NCI-H446 treated with DMSO at 0.1 percent for 48 hours (cell line): ENCODE data around the gene KRTAP1-5.
"Not testable (repeated sequence)": the region's sequence is repeated elsewhere in the genome, so short reads cannot be mapped to it uniquely, and the experiment has no call there.

Experiments used
- DNase-seq: peaks from one replicate; lab custom pipeline; 2025; lab: John Stamatoyannopoulos, UW

Gene KRTAP1-5

DNA sequence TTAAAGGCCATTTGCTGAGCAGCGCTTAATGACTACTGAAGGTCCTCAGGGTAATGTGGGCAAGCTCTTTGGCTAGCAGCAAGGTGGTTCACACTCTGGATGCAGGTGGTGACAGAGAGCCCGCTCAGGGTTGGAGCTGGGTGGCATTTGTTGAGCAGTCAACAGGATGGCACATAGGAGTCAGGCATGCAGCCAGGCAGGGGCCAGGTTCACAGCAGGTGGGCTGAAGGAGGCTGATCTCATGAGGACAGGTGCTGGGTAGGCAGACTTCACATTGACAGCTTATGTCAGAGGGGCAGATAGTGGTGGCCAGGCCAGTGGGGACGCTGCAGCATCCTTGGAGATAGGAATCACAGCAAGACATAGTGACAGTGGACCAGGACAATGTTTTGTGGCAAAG lies 22.6 kb downstream of the KRTAP1-5 start:
- DNase-seq: no peak

DNA sequence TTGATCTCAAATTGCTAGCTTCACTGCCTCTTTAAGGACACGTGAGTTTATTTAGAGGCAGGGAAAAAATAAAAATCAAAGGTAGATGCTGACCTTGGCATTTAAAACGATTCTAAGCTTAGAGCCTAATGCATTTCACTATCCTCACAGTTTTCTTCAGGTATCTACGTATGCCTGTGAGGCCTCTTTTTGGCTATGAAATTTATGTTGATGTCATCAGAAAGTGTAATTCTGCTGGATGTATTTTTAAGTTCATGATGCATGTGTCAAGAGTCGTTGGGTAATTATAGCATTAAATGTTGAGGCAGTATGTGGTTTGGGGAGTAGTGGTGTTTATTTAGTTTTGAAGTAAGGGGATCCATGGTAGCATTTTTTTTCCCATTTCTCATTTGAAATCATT lies 23.1 kb downstream of the KRTAP1-5 start:
- DNase-seq: no peak

DNA sequence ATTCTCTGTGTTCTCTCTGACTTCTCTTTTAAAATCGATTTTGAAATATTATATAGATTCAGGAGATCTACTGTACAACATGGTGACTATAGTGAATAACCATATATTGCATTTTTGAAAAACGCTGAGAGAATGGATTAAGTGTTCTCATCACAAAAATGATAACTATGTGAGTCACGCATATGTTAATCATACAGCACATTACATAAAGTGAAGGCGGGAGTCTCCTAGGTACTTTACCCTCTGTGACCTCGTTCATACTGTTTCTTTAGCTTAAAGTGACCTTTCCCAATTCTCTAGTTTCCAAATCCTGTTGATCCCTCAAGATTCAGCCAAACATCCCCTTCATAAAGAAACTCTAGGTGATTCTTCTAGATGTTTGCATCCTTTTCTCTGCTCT lies 24.2 kb downstream of the KRTAP1-5 start:
- DNase-seq: no peak

- no peak for DNase-seq
Measured at GRCh38 chr17:41001795-41002194, 25.2 kb downstream of the KRTAP1-5 start.

DNA sequence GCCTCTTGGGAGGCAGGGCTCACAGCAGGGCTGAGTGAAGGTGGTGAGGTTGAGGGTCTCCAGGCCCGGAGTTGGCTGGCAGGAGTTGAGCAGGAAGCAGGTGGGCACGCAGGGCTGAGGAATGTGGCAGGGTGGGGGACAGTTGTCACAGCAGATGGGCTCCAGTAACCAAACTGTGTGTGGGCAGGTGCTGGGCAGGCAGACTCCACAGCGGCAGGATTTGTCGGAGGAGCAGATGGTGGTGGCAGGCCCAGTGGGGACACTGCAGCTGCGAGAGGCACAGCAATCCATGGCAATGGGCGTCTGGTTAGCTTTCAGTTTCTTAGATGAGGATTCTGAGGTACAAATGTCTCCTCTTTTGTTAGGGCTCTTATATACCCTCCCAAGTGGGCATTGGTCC lies 27.4 kb downstream of the KRTAP1-5 start, which contains the start of gene KRTAP3-2:
Gene KRTAP3-2, minus strand, starts transcription at position 344 of the 400 bp plus-strand sequence. Its CDS starts 53 bp downstream, at position 291.
- DNase-seq: not testable (repeated sequence)

GRCh38 chr17:40997361-40997760 lies 29.6 kb downstream of the KRTAP1-5 start:
- no peak for DNase-seq

DNA sequence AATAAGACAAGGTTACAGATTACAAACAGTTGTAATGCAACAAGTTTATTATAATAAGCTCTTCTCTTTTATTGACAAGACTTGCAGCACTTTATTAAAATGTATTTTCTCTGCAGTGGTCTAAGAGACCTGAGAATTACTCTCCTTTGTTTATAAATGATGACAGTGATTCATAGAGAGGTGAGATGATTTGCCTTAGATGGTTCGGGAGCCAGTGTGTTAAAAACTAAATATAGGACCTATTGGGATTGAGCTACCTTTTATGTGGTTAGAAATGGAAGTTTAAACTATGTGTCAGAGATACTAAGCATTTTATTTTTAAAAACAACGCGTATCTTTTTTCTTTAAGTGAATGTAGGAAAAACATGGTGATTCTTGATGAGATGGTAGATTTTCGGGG lies 30.2 kb downstream of the KRTAP1-5 start:
- DNase-seq: no peak

DNA sequence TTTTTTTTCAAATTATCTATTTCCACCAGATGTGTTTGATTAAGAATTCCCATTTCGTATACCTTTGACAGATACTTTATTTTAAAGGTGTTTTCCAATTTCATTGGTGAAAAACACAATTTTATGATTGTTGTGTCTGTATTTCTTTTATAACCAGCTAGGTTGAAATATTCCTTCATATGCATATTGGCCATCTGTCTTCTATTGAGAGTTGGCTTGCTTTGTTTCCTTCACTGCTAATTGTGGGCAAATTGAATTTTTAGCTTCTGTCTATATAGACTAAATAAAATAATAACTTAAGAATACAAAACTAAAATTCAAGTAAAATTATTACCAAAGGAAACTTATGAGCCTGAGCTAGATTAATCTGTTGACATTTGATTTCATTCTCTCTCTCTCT lies 31.9 kb downstream of the KRTAP1-5 start:
- no peak for DNase-seq

- no peak for DNase-seq
Measured at GRCh38 chr17:40993839-40994238, 33.2 kb downstream of the KRTAP1-5 start, which contains the start of gene KRTAP3-3. KRTAP3-3 (minus strand) TSS chr17:40994164; CDS start chr17:40994097, 67 bp downstream.

DNA sequence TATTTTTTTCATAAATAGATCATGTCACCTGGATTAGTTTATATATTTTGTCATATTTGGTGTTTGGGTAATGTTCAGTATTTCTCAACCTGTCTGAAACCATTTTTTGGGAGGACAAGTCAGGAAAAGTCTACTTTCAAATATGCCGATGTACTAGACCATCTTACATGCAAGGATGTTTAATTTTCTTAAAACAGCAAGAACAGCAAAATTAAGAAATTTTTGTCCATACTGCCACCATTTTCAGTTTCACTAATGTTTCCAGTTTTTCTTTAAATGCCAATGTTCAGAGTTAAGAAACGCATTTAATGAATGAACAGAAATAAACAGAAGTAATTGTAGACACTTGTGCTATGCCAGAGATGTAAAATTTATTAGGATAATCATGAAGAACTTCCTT lies 33.9 kb downstream of the KRTAP1-5 start:
- DNase-seq: no peak

GRCh38 chr17:40992666-40993065 lies 34.3 kb downstream of the KRTAP1-5 start:
- no peak for DNase-seq

- DNase-seq: no peak
Measured at GRCh38 chr17:40986920-40987319, 40.1 kb downstream of the KRTAP1-5 start.

DNA sequence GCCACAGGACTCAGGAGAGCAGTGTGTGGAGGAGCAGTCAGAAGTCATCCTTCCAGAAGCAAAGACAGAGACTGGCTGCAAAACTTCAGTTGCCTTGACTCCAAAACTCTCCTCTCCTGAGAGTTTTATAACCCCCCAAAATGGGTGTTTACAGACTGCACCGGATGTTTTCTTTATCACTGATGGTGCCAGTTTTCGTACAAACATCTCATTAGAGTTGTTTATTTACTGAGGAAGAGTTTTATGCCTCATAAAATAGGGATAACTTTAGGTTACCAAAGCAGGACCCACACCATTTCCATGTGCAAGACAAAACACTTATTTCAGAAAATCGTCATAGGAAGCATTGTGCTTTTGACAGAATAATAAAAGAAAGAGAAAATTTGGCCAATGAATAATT lies 42.8 kb downstream of the KRTAP1-5 start, which contains the start of gene KRT40:
Gene KRT40, minus strand, starts transcription at position 101 of the 400 bp plus-strand sequence. Its CDS starts 53 bp downstream, at position 48.
- DNase-seq: no peak

DNA sequence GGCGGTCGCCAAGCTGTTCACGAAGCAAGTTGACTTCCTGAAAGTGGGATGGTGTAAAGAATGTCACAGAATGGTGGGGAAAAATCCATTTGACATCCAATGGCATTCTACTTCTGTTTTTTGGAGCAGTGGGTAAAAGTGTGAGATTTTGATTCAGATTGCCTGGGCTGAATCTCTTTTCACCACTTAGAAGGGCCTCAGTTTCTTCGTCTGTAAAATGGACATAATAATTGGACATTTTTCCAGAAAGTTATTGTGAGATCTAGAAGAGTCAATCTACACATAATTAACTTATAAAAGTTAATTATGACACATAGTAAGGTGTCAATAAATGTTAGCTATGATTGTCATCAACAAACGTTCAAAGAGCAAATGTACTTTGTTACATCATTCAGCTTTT lies 45.9 kb downstream of the KRTAP1-5 start:
- no peak for DNase-seq

DNA sequence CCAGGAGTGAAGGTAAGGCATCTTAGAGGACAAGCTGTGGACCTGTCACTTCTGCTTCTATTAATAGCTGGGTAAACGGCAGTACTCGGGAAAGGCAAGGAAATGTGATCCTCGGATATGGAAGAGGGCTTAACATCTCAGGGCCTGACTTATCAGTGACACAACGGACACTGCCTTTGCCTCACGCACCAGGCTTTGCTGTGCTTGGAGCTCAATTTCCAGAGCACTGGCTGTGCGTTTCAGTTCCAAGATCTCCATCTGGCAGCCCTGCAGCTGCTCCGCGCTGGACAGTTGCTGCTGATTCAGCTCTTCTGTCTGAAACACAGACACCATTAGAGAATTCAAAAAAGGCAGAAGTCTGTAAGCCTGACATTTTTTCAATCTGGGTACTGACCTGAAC lies 46.4 kb downstream of the KRTAP1-5 start:
- DNase-seq: no peak

GRCh38 chr17:40980117-40980516 lies 46.9 kb downstream of the KRTAP1-5 start:
- DNase-seq: no peak

GRCh38 chr17:40978575-40979151 lies 48.3 kb downstream of the KRTAP1-5 start:
- DNase-seq: no peak
